ENCODE data around the gene RNF115. TPM values are rescaled to one million over a fixed set of nuclear protein-coding genes. Genes with fewer than 3 reads are reported as not detected.
"Not testable (repeated sequence)": the region's sequence is repeated elsewhere in the genome, so short reads cannot be mapped to it uniquely, and the experiment has no call there.

The RNF115 gene
- total RNA-seq, 1 experiment from 2014 or later: 11.0 TPM

DNA sequence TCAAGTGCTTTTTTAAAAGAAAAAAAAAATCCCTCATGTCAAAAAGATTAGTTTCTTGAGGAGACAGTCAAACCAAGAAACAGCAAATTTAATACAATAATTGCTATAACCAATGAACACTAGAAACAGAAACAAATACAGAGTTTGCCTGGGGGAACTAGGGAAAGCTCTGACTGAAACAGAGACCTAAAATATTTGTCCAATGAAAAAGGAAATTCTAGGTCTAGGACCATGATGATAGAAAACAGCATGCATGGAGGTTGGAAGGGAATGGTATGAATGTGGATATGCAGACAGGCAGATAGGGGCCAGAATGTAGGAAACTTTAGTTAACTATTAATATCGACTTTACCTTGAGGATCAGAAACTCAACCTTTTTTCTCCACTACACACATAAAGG is 31.4 kb downstream of the RNF115 start:
- H2BK15ac ChIP-seq (ENCODE audit: low read depth, low read length): no peak overlapping the region
- H4K5ac ChIP-seq (ENCODE audit: insufficient read length, low read depth, low read length): no peak overlapping the region
- H3K4ac ChIP-seq (ENCODE audit: low read depth, low read length): no peak overlapping the region
- H2AFZ ChIP-seq (ENCODE audit: low read length): no peak overlapping the region
- no peak overlapping the region for H3K27ac ChIP-seq (ENCODE audit: insufficient read length, low read depth, low read length)
- no peaks in the 10 kb centered on the region for H3K4me1 ChIP-seq (ENCODE audit: insufficient read depth, low read length)
- H4K20me1 ChIP-seq (ENCODE audit: control insufficient read depth, insufficient read depth, insufficient read length): no peaks in the 10 kb centered on the region
- H3K4me2 ChIP-seq (ENCODE audit: insufficient read depth, insufficient read length, low read length): no peak overlapping the region
- H3K23me2 ChIP-seq (ENCODE audit: insufficient read length, low read depth, low read length, poor library complexity, severe bottlenecking): no peaks in the 10 kb centered on the region
- peaks cover 12 to 13% of the 10 kb centered on the region in 2 experiments for H3K9me3 Mint-ChIP-seq
- no peaks in the 10 kb centered on the region for H3K27me3 Mint-ChIP-seq (ENCODE audit: low read depth)
- H3T11ph ChIP-seq (ENCODE audit: low read length): no peak overlapping the region
- peaks cover 9% of the 10 kb centered on the region for H3K9me3 ChIP-seq (ENCODE audit: control insufficient read depth, low read depth, low read length)
- H2AK5ac ChIP-seq (ENCODE audit: insufficient read length, low read length): no peak overlapping the region
- no peak for DNase-seq
- no peak overlapping the region for H3K9ac ChIP-seq (ENCODE audit: extremely low read depth, insufficient read length, low read length)
- no peak overlapping the region for H2BK20ac ChIP-seq (ENCODE audit: low read depth, low read length, poor library complexity, severe bottlenecking)
- H3K27me3 ChIP-seq (ENCODE audit: insufficient read depth, low read length): no peaks in the 10 kb centered on the region
- no peaks in the 10 kb centered on the region for H3K79me1 ChIP-seq (ENCODE audit: insufficient read depth, low read depth, low read length, poor library complexity, severe bottlenecking)
- H2BK5ac ChIP-seq (ENCODE audit: insufficient read length, low read length): no peak overlapping the region
- no peak overlapping the region for H4K8ac ChIP-seq (replicated peaks; ENCODE audit: insufficient read length, low read depth, low read length)
- no peak overlapping the region for H2BK120ac ChIP-seq (ENCODE audit: low read depth, low read length, poor library complexity, severe bottlenecking)
- TF ChIP-seq, protein P1, sequence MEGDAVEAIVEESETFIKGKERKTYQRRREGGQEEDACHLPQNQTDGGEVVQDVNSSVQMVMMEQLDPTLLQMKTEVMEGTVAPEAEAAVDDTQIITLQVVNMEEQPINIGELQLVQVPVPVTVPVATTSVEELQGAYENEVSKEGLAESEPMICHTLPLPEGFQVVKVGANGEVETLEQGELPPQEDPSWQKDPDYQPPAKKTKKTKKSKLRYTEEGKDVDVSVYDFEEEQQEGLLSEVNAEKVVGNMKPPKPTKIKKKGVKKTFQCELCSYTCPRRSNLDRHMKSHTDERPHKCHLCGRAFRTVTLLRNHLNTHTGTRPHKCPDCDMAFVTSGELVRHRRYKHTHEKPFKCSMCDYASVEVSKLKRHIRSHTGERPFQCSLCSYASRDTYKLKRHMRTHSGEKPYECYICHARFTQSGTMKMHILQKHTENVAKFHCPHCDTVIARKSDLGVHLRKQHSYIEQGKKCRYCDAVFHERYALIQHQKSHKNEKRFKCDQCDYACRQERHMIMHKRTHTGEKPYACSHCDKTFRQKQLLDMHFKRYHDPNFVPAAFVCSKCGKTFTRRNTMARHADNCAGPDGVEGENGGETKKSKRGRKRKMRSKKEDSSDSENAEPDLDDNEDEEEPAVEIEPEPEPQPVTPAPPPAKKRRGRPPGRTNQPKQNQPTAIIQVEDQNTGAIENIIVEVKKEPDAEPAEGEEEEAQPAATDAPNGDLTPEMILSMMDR (conservative IDR thresholded peaks at IDR 0.05): no peak
- H3K27ac Mint-ChIP-seq: no peak overlapping the region; a peak in 1 of 7 replicates
- H3K14ac ChIP-seq (ENCODE audit: insufficient read depth, low read length): no peak overlapping the region
- no peaks in the 10 kb centered on the region for H3K79me2 ChIP-seq (ENCODE audit: insufficient read depth, low read length)
- H2BK12ac ChIP-seq (ENCODE audit: insufficient read length, low read depth, low read length): no peak overlapping the region
- no peak overlapping the region for H3K56ac ChIP-seq (ENCODE audit: insufficient read length, low read depth, low read length)
- peaks cover 15 to 40% (median 23%) of the 10 kb centered on the region in 3 experiments for H3K36me3 Mint-ChIP-seq (ENCODE audit: insufficient read depth in 1 of 3, low read depth in 3 of 3)
- no CpG with 5 or more reads among the region's 1 CpG for WGBS (ENCODE audit: extremely low coverage, insufficient read length, low lambda C conversion rate)
- no peak overlapping the region for H3K23ac ChIP-seq (ENCODE audit: insufficient read length, low read depth, low read length)
- no peaks in the 10 kb centered on the region for H3K4me1 Mint-ChIP-seq
- no peak overlapping the region for H4K91ac ChIP-seq (ENCODE audit: insufficient read length, low read depth, low read length)
- H3K18ac ChIP-seq (ENCODE audit: insufficient read length, low read depth, low read length): no peak overlapping the region
- H3K4me3 Mint-ChIP-seq: no peak overlapping the region

DNA sequence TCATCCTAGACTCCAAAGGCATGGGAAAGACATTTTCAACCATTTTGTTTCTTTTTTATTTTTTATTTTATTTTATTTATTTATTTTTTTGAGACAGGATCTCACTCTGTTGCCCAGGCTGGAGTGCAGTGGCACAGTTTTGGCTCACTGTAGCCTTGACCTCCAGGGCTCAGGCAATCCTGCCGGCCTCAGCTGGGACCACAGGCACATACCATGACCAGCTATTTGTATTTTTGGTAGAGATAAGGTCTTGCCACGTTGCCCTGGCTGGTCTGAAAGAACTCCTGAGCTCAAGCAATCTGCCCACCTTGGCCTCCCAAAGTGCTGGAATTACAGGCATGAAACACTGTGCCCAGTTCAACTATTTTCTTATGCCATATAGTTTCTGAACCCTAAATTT is 32.0 kb downstream of the RNF115 start:
- not testable (repeated sequence) for H2BK20ac ChIP-seq (ENCODE audit: low read depth, low read length, poor library complexity, severe bottlenecking); H4K20me1 ChIP-seq (ENCODE audit: control insufficient read depth, insufficient read depth, insufficient read length); H3T11ph ChIP-seq (ENCODE audit: low read length); H3K27ac ChIP-seq (ENCODE audit: insufficient read length, low read depth, low read length); H3K4me1 ChIP-seq (ENCODE audit: insufficient read depth, low read length); H2AK5ac ChIP-seq (ENCODE audit: insufficient read length, low read length); H4K5ac ChIP-seq (ENCODE audit: insufficient read length, low read depth, low read length); H3K23ac ChIP-seq (ENCODE audit: insufficient read length, low read depth, low read length); H2BK12ac ChIP-seq (ENCODE audit: insufficient read length, low read depth, low read length); H3K9me3 Mint-ChIP-seq; H2BK15ac ChIP-seq (ENCODE audit: low read depth, low read length); H3K4ac ChIP-seq (ENCODE audit: low read depth, low read length); H3K27me3 ChIP-seq (ENCODE audit: insufficient read depth, low read length); H3K9me3 ChIP-seq (ENCODE audit: control insufficient read depth, low read depth, low read length); H3K18ac ChIP-seq (ENCODE audit: insufficient read length, low read depth, low read length); H3K23me2 ChIP-seq (ENCODE audit: insufficient read length, low read depth, low read length, poor library complexity, severe bottlenecking); H4K8ac ChIP-seq (replicated peaks; ENCODE audit: insufficient read length, low read depth, low read length); H3K27ac Mint-ChIP-seq; DNase-seq; H3K56ac ChIP-seq (ENCODE audit: insufficient read length, low read depth, low read length); H3K79me2 ChIP-seq (ENCODE audit: insufficient read depth, low read length); H2AFZ ChIP-seq (ENCODE audit: low read length); H3K9ac ChIP-seq (ENCODE audit: extremely low read depth, insufficient read length, low read length); H3K4me1 Mint-ChIP-seq; H2BK120ac ChIP-seq (ENCODE audit: low read depth, low read length, poor library complexity, severe bottlenecking); H3K27me3 Mint-ChIP-seq (ENCODE audit: low read depth); H4K91ac ChIP-seq (ENCODE audit: insufficient read length, low read depth, low read length); H2BK5ac ChIP-seq (ENCODE audit: insufficient read length, low read length); H3K4me2 ChIP-seq (ENCODE audit: insufficient read depth, insufficient read length, low read length); H3K79me1 ChIP-seq (ENCODE audit: insufficient read depth, low read depth, low read length, poor library complexity, severe bottlenecking); H3K14ac ChIP-seq (ENCODE audit: insufficient read depth, low read length); H3K4me3 Mint-ChIP-seq
- WGBS (ENCODE audit: extremely low coverage, insufficient read length, low lambda C conversion rate): no CpG with 5 or more reads among the region's 2 CpGs
- peaks cover 11 to 36% (median 19%) of the 10 kb centered on the region in 3 experiments for H3K36me3 Mint-ChIP-seq (ENCODE audit: insufficient read depth in 1 of 3, low read depth in 3 of 3)
